HG03442 (cell line): Measurements from ENCODE around the gene SLC27A6.
"Not testable (repeated sequence)": the region's sequence is repeated elsewhere in the genome, so short reads cannot be mapped to it uniquely, and the experiment has no call there.

Source experiments
- ATAC-seq: cut with Tn5 transposase; IDR thresholded peaks from one replicate; pipeline ENCODE4 v1.9.1; 2021; ENCODE audit warnings: mild to moderate bottlenecking, moderate library complexity; ENCODE audit not compliant: unreplicated experiment

The SLC27A6 gene, protein sequence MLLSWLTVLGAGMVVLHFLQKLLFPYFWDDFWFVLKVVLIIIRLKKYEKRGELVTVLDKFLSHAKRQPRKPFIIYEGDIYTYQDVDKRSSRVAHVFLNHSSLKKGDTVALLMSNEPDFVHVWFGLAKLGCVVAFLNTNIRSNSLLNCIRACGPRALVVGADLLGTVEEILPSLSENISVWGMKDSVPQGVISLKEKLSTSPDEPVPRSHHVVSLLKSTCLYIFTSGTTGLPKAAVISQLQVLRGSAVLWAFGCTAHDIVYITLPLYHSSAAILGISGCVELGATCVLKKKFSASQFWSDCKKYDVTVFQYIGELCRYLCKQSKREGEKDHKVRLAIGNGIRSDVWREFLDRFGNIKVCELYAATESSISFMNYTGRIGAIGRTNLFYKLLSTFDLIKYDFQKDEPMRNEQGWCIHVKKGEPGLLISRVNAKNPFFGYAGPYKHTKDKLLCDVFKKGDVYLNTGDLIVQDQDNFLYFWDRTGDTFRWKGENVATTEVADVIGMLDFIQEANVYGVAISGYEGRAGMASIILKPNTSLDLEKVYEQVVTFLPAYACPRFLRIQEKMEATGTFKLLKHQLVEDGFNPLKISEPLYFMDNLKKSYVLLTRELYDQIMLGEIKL

DNA sequence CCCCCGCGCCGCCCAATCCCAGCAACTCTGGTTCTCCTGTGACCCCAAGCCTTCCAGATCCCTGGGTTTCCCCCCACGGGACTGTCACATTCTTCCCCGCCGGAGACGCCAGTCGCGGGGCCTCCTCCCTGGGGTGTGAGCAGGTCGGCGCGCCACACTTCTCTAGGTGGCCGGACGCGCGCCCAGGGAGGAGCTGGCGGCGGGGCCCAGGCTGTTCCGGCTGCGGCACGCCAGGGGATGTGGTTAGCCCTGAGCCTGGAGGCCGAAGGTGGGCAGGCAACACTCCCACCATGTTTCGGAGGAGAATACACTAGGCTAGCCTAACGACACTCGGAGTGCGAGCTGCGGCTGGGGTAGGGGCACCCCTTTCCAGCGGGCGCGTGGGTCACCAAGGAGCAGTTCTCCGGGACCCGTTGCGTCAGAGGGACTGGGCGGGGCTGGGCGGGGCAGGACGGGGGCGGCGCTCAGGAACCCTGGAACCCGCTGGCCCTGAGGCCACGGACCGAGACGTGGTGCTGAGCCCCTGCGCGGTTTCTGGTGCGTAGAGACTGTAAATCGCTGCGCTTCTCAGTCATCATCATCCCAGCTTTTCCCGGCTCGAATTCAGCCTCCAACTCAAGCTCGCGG lies at the start of gene SLC27A6:
Gene SLC27A6, plus strand, starts transcription at position 478 of the 627 bp plus-strand sequence. CDS start 650 bp downstream, outside the sequence.
- no peak for ATAC-seq

DNA sequence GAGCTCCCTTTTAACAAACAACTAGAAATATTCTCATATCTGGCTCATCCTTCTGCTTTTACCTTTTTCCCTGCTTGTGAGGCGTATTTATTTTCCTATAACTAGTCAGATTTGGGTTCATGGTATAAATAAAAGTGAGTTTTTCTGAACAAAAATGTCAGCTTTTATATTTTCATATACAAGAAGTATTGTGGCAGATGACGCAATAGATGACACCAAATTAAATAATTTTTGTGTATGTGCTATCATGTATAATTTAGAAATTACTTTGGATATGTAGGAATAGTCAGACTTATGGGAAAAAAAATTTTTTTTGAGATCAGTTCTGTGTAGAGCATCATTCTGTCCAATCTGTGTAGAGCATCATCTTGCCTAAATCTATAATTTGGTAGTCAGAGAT lies 45.7 kb upstream of the SLC27A6 start:
- no peak for ATAC-seq

DNA sequence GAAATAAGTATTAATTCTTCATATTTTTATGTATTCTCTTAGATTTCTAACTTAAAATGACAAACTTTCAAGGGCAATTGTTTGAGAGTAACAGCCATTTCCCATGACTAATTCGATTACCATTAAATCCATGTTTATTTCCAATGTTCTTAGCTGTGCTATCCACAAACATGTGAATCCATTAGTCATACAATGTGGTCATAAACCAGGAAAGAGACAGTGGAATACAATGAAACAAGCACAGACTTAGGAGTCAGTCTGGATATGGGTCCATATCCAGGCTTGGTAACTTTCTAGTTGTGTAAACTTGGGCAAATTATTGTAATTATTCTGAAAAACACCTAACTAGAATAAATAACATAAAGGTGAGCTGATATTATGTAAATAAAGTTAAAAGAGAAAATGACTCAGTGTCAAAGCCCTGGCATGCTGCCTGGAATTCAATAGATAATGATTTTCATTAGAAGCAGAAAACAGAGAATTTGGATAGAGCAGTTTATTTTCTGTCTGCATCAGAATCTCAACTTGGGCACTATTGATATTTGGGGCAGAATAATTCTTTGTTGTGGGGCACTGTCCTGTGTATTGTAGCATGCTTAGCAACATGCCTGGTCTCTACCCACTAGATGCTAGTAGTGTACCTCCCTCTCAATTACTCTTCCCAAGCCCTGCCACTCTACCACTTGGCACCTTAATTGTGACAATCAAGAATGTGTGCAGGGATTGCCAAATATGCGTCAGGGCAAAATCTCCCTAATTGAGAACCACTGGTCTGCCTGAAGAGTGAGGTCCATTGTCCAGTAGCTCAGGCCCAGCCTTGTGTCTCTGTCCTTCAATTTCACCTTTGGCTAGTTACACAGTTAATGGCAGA lies 44.7 kb upstream of the SLC27A6 start:
- no peak for ATAC-seq

DNA sequence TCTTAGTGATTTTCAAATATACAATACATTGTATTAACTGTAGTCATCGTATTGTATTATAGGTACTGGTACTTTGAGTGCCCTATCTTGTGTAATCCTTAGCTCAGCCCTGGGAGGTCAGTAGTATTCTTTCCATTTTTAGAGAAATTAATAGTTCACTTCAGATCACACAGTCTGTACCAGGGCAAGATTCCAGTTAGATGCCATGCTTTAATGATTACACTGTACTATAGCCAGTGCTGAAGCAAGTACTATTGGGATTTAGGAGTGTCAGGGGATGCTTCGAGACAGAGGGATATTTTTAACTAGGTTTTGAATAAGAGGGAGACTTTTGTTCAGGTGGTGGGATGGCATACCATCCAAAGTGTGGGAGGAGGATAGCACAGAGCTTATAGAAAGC lies 41.0 kb upstream of the SLC27A6 start:
- ATAC-seq: no peak

DNA sequence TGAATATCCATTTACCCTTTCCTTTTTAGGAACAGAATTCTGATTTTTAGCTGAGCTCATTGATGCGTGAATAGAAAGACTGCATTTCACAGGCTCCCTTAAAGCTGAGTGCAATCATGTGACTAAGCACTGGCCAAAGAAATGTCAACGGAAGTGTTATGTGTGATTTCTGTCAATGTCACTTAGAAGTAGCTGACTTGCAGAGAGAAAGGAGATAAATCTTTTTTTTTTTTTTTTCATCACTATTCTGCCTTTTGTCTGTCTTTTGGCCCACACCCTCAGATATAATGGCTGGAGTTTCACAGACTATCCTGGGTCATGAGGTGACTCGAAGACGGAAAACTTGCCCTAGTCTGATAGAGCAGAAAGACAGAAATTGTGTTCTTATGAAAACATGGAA lies 39.3 kb upstream of the SLC27A6 start:
- no peak for ATAC-seq

DNA sequence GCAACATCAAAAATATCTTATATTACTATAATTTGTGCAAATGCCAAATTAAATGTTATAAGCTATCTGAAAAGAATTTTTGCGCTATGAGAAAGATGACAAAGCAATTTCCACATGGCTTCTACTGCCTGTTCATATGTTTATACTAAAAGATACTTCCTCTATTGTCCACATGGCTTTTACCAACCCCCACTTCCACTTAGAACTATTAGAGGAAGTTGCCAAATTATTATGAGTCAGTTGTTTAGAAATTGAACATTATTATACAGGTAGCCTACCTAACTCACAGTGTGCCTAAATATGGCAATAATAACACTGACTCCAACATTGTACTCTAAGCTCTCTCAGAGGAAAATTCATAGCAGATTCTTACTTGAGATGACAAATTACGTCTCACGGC lies 37.6 kb upstream of the SLC27A6 start:
- no peak for ATAC-seq

DNA sequence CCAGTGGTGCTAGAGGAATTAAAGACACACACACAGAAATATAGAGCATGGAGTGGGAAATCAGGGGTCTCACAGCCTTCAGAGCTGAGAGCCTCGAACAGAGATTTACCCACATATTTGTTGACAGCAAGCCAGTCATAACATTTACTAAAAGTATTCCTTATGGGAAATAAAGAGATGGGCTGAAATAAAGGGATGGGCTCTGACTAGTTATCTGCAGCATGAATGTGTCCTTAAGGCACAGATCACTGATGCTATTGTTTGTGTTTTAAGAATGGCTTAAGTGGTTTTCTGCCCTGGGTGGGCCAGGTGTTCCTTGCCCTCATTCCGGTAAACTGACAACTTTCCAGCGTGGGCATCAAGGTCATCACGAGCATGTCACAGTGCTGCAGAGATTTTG lies 33.1 kb upstream of the SLC27A6 start:
- ATAC-seq: not testable (repeated sequence)

DNA sequence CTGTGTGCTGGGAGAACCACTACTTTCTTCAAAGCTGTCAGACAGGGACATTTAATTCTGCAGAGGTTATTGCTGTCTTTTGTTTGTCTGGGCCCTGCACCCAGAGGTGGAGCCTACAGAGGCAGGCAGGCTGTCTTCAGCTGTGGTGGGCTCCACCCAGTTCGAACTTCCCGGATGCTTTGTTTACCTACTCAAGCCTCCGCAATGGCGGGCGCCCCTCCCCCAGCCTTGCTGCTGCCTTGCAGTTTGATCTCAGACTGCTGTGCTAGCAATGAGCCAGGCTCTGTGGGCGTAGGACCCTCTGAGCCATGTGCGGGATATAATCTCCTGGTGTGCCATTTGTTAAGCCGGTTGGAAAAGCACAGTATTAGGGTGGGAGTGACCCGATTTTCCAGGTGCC lies 22.2 kb upstream of the SLC27A6 start:
- not testable (repeated sequence) for ATAC-seq

DNA sequence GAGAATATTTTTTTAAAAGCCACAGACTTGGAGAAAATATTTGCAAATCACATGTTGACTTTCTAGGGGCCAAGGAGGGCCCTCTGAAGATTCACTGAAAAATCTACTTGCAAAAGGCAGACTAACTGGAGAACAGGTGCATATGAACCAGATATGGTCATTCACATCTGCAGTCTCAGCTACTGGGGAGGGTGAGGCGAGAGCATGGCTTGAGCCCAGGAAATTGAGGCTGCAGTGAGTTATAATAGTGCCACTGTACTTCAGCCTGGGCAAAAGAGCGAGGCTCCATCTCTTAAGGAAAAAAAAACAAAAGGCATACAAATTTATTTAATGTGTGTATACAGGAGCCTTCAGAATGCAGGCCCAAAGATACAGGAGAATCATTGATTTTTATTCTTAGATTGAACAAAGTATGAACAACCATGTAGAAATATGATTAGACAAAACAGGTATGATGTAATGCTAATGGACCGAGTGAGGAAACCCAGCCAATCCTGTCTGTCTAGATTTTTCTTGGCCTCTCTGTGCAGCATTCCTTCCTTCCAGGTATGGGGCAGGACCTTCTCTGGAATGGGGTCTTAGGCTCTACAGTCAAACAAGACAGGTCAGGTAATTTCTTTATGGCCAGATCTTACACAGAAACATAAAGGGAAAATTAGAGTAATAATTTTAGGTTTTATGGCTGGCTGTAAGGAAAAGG lies 15.3 kb upstream of the SLC27A6 start:
- no peak for ATAC-seq

DNA sequence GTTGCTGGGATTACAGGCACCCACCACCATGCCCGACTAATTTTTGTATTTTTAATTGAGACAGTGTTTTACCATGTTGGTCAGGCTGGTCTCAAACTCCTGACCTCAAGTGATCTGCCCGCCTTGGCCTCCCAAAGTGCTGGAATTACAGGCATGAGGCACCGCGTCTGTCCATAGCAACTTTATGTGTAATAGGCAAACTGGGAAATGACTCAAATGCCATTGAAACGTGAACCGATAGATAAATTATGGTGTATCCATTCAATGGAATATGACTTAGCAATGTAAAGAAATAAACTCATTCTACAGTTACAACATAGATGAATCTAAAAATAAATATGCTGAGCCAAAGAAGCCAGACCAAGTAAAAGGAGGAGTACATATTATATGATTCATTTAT lies 14.0 kb upstream of the SLC27A6 start:
- not testable (repeated sequence) for ATAC-seq

DNA sequence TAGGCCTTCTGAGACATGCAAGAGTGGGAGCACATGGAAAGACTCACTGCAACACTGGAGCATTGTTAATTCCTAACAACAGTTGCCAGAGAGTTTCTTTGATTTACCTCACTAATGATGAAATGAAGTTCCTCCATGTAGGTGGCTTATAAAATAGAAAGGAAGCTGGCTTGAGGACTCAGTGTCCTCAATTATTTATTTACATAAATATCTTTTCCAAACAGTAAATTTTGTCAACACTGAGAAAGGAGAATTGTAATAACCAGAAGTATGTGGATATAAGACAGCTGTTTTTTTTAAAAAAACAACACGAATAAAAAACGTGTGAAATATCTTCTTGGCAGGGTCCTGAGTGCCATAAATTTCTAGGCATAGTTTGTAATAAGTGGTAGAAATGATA lies 9.1 kb upstream of the SLC27A6 start:
- ATAC-seq: no peak

DNA sequence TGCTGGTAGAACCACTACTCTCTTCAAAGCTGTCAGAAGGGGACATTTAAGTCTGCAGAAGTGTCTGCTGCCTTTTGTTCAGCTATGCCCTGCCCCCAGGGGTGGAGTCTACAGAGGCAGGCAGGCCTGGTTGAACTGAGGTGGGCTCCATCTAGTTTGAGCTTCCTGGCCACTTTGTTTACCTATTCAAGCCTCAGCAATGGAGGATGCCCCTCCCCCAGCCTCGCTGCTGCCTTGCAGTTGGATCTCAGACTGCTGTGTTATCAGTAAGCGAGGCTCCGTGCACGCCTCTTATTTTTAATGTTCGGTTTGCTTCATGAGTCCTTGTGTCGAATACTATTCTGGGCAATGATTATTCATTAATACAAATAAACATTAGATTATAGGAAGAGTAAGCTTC lies 3.1 kb upstream of the SLC27A6 start:
- ATAC-seq: no peak

DNA sequence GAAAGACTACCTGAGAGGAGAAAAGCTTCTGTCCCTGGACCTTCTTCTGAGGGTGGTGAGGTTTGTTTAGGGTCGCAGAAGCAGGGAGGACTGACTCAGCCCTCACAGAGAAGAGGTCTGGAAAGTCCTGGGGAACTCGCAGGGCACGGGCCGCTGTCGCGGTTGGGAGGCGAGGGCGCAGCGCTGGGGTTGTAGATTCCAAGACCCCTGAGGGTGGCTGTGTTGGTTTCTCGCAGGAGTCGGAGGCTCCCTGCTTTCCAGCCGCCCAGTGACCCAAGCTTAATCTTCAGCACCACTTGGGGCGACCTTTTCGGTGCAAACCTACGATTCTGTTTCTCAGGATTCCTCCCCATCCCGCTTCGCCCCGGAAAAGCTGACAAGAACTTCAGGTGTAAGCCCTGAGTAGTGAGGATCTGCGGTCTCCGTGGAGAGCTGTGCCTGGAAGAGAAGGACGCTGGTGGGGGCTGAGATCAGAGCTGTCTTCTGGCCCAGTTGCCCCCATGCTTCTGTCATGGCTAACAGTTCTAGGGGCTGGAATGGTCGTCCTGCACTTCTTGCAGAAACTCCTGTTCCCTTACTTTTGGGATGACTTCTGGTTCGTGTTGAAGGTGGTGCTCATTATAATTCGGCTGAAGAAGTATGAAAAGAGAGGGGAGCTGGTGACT lies 482 bp downstream of the SLC27A6 start:
- no peak for ATAC-seq

DNA sequence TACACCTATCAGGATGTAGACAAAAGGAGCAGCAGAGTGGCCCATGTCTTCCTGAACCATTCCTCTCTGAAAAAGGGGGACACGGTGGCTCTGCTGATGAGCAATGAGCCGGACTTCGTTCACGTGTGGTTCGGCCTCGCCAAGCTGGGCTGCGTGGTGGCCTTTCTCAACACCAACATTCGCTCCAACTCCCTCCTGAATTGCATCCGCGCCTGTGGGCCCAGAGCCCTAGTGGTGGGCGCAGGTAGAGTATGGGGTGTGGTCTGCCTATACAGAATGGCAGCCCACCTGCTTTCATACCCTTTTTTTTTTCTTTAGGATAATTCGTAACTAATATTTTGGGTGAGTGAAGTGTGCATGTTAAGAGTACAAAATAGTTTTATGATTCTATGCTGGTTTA lies 1.1 kb downstream of the SLC27A6 start:
- no peak for ATAC-seq

DNA sequence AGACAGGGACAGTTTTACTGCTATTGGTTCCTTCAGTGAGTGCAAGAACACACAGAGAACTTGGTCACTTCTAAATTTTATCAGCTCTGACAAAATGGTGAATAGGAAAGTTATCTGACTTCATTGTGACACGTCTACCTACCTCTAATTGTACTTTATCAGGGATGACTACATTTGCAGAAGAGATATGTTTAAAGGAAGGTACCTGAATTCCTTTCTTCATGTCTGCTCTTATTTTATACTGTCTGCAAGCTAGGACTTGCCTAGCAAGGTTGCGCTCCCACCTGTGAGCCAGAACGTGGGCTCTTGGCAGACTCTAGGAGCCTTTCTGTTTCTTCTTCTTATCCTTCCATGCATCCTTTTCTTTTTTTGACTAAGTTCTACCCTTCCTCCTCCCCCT lies 1.6 kb downstream of the SLC27A6 start:
- ATAC-seq: no peak

DNA sequence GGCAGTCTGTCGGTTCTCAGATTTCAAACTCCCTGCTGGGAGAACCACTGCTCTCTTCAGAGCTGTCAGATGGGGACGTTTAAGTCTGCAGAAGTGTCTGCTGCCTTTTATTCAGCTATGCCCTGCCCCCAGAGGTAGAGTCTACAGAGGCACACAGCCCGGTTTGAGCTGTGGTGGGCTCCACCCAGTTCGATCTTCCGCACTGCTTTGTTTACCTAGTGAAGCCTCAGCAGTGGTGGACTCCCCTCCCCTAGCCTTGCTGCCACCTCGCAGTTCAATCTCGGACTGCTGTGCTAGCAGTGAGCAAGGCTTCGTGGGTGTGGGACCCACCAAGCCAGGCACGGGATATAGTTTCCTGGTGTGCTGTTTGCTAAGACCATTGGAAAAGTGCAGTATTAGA lies 8.0 kb downstream of the SLC27A6 start:
- no peak for ATAC-seq

DNA sequence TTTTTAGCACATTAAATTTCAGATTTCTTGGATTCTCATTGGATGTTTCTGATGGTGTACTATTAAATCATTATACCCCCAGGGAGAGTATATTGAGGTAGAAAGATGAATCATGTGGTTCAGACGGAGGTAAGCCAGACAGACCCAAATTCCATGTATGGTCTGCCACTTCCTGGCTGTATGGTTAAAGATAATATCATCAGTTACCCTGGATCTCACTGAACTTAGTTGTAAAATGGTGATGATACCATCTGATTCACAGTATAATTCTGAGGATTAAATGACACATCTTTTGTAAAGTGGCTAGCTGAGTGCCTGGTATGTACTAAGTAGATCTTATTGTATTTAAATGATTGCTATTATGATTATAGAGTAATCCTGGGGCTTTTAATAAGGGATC lies 9.3 kb downstream of the SLC27A6 start:
- no peak for ATAC-seq

DNA sequence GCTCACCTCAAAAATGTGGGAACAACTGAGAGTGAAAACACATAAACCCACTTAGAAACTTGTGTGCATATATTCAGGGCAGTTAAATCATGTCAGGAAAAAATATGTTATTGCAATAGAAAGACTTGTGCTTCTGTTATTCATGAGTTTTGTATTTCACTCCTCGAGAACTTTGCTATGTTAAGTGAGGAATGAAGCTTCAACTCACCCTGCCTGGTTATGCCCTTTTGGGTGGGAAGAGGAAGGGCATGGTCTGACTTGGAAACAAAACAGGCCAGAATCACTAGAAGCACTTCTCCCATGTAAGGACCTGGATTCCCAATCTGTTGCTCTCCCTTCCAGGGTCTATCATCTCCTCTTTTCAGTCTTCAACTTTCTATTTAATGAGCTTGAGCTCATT lies 14.5 kb downstream of the SLC27A6 start:
- no peak for ATAC-seq

DNA sequence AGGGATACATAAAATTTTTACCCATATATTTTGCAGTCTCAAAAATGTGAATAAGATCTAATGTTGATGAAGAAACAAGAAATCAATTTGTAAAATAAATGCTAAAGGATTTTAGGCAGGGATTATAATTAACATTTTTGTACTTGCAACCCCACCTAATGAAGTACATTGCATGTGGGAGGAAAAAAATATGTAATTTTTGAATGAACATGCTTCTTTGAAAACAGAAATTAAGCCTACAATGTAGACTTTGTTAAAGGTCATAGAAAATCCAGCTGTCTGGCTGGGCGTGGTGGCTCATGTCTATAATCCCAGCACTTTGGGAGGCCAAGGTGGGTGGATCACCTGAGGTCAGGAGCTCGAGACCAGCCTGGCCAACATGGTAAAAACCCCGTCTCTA lies 15.6 kb downstream of the SLC27A6 start:
- ATAC-seq: no peak

DNA sequence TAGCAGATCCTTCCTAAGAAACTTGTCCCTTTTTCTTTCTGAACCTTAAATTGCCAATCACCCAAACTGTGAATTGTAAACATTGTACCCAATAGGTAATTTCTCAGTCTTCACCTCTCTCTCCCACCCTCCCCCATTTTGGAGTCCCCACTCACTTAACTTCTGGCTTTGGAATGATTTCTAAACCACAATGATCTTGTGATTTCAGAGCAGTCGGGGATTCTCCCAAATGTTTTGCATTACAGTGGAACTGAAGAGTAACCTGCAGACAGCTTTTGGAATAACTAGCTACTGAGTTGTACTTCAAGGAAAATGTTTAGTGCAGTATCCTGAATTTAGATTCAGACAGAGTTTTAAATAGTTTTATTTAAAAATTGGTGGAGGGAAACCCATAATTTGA lies 19.2 kb downstream of the SLC27A6 start:
- ATAC-seq: no peak
